GM19452 (cell line): Measurements from ENCODE around the gene LRP1B.

Experiments used
- ATAC-seq: cut with Tn5 transposase; IDR thresholded peaks from one replicate; pipeline ENCODE4 v1.9.1; 2021; ENCODE audit not compliant: unreplicated experiment

The LRP1B gene

GRCh38 chr2:141062031-141062430 is 1068.8 kb downstream of the LRP1B start:
- no peak for ATAC-seq

GRCh38 chr2:141058556-141058955 is 1072.3 kb downstream of the LRP1B start:
- ATAC-seq, result no peak

DNA sequence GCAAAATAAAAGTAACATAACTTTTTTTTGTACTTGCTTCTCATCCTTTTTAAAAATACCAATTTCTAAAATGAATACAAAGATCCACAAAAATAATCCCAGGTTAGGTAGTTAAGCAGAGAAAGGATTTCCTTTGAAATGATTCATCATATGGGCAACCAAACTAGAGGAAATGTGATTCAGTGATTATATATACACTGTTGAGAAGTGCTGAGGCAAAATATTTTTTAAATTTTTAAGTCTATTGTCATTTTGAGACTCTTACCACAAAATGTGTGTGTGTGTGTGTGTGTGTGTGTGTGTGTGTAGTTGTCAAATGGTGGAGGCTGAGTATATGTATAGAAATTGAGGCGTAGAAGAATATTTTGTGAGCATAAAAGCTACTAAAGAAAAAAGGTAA is 1075.3 kb downstream of the LRP1B start:
- no peak for ATAC-seq

DNA sequence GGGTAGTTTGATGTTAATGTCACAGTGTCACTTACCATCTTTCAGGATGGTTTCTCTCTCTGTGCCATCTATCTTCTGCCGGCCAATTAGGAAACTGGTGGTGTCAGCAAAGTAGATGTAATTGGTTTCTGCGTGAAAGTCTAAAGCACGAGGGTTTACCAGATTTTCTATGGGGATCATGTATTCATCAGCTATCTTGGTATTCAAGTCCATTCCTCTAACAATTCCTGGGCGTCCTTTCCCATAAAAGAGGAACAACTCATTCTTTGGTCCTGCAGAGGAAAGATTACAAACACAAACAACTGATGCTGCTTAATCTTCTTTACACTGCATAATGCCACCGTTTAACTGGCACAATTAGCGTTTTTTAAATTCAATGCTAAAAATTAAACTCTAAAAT is 1081.9 kb downstream of the LRP1B start:
- no peak for ATAC-seq

DNA sequence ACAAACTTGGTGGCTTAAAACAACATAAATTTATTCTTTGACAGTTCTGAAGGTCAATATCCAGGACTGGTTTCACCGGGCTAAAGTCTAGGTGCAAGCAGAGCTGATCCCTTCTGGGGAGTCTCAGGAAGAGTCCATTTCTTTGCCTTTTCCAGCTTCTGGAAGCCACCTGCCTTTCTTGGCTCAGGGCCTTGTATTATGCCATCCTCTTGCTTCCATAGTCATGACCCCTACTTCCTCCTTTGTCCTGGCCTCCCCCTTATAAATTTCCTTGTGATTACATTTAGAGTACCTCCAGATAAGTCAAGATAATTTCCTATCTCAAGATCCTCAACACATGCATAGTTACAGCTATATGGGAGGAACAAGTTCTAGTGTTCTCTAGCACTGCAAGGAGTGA is 1089.5 kb downstream of the LRP1B start:
- no peak for ATAC-seq

DNA sequence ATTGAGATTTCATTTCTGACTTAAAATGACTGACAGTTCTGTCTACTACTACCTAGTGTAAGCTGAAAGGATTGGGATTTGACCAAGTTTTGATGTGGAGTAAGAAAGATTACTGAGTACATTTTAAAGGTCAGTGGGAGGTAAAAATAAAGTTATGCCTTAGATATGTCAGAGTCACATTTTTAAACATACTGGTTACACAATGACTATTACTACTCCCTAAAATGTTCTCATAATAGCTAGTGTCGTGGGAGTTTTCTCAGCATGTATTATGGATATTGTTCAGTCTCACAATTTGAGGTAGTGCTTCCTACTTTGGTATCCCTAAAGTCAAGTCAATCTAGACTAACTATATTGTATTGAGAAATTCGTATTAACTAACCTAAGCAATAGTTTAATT is 1092.5 kb downstream of the LRP1B start:
- ATAC-seq, result no peak

GRCh38 chr2:141037361-141037760 is 1093.5 kb downstream of the LRP1B start:
- ATAC-seq, result no peak

GRCh38 chr2:141035846-141036420 is 1094.9 kb downstream of the LRP1B start:
- ATAC-seq, result no peak

- no peak for ATAC-seq
These were observed 1101.3 kb downstream of the LRP1B start for GRCh38 chr2:141029428-141030078.

DNA sequence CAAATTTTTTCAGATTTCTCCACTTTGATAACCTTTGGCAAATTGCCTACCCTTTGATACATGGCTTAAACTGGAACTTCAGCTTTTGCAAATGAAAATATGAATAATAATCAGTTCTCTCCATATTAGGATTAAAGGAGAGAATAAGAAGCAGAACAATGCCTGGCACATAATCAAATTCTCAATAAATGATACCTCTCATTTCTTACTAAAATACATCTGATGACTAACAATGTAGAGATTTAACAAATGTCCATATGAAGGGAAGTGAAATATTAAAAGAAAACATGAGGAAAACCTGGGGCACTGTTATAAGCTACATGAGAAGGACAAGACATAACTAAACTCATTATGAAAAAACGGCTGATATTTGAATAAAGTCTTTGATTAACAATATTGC is 1103.6 kb downstream of the LRP1B start:
- no peak for ATAC-seq

- ATAC-seq, result no peak
These were observed 1109.2 kb downstream of the LRP1B start for GRCh38 chr2:141021611-141022010.

- ATAC-seq, result no peak
These were observed 1109.7 kb downstream of the LRP1B start for GRCh38 chr2:141021109-141021508.

DNA sequence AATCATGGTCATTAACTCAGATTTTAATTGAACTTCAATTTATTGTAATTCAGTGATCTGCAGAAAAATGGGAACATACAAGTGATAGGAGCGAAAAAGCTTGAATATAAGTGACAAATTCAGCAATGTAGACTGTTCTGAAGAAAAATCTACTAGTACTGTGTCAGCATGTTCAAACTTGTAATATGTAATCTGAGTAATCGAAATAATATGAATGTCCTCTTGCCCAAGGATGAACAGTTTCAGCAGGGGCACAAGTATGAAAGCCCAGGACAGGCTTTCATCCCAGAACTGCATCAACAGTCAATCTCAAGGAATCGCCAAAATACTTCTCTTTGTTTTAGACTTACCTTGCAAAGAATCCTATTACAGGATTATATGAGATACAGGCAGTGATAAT is 1110.5 kb downstream of the LRP1B start:
- no peak for ATAC-seq

DNA sequence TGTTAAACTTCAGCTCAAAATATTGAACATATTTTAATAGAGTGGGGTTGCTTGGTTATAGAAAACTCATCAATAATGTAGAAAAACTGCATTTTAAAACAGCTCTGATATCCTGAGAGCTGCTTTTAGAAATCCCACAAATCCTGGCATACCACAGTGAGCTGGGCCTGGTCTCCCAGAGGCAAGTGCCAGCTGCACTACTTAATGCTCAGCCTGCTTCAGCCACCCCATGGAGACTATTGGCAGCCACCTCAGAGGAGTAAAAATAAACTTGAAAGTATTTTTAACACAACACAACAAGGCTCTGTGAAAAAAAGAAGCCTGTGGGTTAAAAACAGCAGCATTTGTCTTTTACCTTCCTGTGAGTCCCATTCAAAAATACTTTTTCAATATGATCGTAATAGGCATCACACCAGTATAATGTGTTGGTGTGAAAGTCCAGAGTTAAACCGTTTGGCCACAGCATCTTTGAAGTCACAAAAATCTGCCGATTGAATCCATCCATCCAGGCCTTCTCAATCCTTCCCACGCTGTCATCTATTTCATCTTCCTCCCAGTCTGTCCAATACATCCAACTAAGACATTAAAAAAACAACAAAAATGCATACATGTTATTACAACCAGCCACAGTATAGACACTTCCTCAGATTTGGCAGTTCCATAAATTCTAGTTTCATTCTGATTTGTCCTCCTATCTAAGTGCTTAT is 1115.3 kb downstream of the LRP1B start:
- no peak for ATAC-seq

DNA sequence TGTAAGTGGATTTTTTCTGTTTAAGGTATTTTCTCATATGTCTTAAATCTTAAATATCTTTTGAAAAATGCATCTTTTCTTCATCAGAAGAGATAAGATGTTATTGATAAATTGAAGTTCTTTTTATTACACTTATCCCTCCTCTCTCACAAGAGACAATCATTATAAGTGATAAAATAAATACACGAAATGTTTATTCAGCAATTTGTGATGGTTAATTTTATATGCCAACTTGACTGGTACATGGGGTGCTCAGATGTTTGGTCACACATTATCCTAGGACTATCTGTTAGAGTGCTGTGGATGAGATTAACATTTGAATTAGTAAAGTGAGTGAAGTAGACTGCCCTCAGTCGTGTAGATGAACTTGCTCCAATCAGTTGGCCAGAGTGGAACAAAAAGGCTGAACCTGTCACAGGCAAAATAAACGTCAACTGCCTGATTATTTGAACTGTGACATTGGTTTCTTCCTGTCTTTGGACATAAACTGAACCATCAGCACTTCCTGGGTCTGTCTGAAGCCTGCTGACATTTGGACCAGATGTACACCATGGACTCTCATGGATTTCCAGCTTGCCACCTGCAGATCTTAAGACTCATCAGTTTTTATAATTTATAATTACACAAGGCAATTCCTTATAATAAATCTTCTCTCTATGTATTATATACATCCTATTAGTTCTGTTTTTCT is 1126.7 kb downstream of the LRP1B start:
- ATAC-seq, result no peak

DNA sequence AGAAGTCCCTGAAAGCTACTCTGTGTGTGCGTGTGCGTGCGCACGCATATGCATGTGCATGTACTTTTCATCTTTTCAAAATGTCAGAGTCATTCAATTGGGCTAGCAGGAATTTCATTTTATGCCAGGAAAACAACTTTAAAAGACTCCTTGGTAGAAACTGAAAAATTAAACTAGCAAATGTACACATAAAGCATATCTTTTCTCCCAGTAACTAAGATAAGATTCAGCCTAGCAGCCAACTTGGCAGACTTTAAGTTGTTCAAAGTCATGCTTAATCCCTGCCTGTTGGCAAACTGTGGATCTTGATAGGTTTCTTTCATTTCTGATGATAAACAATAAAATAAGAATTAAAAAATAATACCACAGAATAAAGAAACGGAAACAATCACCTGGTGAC is 1129.1 kb downstream of the LRP1B start:
- ATAC-seq, result no peak

GRCh38 chr2:140998577-140998976 is 1132.2 kb downstream of the LRP1B start:
- ATAC-seq, result no peak

- ATAC-seq, result no peak
These were observed 1132.8 kb downstream of the LRP1B start for GRCh38 chr2:140998017-140998416.

- ATAC-seq, result no peak
These were observed 1136.0 kb downstream of the LRP1B start for GRCh38 chr2:140994856-140995255.

- ATAC-seq, result no peak
These were observed 1140.4 kb downstream of the LRP1B start for GRCh38 chr2:140990416-140990815.

DNA sequence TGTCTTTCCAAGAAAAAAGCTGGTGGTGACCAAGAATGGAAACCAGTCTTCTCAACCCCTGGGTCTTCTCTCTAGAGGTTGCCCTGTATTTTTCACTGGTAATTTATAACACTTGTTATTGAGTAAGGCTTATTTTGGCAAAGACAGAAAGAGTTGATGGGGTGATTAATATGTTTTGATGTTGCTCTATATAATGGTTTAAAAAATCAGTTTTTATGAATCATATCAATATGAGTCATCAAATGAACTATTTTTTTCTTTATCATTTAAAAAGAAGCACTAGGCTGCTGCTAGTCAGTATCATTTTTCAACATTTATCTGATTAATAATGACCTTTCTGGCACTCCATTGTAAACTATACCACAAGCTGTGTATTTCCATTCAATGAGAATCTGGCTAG is 1142.2 kb downstream of the LRP1B start:
- no peak for ATAC-seq

DNA sequence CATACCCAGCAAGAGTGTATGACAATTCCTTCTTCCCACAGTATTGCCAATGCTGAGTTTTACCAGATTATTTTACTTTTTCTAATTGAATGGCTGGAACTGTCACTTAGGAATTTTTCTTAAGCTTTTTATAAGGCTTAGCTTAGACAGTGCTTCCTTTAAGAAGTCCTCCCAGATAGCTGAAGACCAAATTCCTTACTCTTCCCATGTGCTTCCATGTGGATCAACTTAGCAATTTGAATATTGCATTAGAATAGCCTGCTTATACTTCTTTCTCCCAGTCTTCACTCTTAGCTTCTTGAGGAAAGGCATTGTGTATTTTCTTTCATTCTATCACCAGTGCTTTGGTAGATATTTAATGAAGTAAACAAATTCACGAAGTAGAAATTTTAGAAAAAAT is 1144.4 kb downstream of the LRP1B start:
- no peak for ATAC-seq
